Lower leg skin (tissue), 3 donors: Measurements from ENCODE around the gene ZBTB7B.

Experiments used
- POLR2A ChIP-seq, 2 donors: fragments of 450-650 bp; IDR thresholded peaks; one replicate each; pipeline ENCODE4 v1.6.1; 2016 to 2017; ENCODE audit warnings: antibody characterized with exemption in 2 of 2, mild to moderate bottlenecking in 1 of 2, moderate library complexity in 1 of 2
- TF ChIP-seq, protein P1 (sequence below), 3 donors: fragments of 450-650 bp; IDR thresholded peaks; one replicate each; pipeline ENCODE4 v1.5.1; 2016; ENCODE audit warnings: antibody characterized with exemption in 3 of 3, mild to moderate bottlenecking in 3 of 3, moderate library complexity in 2 of 3

DNA sequence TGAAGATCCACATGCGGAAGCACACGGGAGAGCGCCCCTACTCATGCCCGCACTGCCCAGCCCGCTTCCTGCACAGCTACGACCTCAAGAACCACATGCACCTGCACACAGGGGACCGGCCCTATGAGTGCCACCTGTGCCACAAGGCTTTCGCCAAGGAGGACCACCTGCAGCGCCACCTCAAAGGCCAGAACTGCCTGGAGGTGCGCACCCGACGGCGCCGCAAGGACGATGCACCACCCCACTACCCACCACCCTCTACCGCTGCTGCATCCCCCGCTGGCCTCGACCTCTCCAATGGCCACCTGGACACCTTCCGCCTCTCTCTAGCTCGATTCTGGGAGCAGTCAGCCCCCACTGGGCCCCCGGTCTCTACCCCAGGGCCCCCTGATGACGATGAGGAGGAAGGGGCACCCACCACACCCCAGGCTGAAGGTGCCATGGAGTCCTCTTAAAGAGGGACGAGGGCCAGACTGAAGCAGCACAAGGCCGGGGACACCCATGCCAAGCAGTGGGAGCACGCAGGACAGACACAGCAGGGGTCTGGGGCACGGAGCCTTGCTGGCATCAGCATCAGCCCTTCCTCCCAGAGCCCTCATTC lies 13.7 kb downstream of the ZBTB7B start:
- TF ChIP-seq POLR2A (IDR thresholded peaks at IDR 0.05): no peak
- TF ChIP-seq, protein P1, sequence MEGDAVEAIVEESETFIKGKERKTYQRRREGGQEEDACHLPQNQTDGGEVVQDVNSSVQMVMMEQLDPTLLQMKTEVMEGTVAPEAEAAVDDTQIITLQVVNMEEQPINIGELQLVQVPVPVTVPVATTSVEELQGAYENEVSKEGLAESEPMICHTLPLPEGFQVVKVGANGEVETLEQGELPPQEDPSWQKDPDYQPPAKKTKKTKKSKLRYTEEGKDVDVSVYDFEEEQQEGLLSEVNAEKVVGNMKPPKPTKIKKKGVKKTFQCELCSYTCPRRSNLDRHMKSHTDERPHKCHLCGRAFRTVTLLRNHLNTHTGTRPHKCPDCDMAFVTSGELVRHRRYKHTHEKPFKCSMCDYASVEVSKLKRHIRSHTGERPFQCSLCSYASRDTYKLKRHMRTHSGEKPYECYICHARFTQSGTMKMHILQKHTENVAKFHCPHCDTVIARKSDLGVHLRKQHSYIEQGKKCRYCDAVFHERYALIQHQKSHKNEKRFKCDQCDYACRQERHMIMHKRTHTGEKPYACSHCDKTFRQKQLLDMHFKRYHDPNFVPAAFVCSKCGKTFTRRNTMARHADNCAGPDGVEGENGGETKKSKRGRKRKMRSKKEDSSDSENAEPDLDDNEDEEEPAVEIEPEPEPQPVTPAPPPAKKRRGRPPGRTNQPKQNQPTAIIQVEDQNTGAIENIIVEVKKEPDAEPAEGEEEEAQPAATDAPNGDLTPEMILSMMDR (IDR thresholded peaks at IDR 0.05): no peak
